ENCODE results near the gene FDCSP.
"Not testable (repeated sequence)": the region's sequence is repeated elsewhere in the genome, so short reads cannot be mapped to it uniquely, and the experiment has no call there.

- TF ChIP-seq CTCF (IDR thresholded peaks at IDR 0.05; ENCODE audit: low read length); EZH2 (IDR thresholded peaks at IDR 0.05; ENCODE audit: borderline replicate concordance, low read length): not testable (repeated sequence)
Observed at GRCh38 chr4:70221818-70222217, 4.1 kb upstream of the FDCSP start.

Measured in OCI-LY1 (cell line).